Mucosa of descending colon (tissue), 3 donors: ENCODE results near the gene DTYMK. TPM values are rescaled to one million over a fixed set of nuclear protein-coding genes. Genes with fewer than 3 reads are reported as not detected.

ENCODE experiments used
- ATAC-seq: fragments of 200-7000 bp; cut with Tn5 transposase; one replicate; pipeline ENCODE4 v1.9.1; 2020; ENCODE audit warnings: mild to moderate bottlenecking, moderate library complexity
- DNase-seq, 3 donors: peaks; one replicate each; pipeline ENCODE4 v3.0.0-alpha.2; 2020
- H3K36me3 ChIP-seq: fragments of 200-600 bp; one replicate; pipeline ENCODE4 v1.8.0; 2021; ENCODE audit warnings: low read depth, mild to moderate bottlenecking
- H3K4me1 ChIP-seq: fragments of 200-600 bp; one replicate; pipeline ENCODE4 v1.8.0; 2021; ENCODE audit warnings: low read depth, mild to moderate bottlenecking
- H3K4me3 ChIP-seq: fragments of 200-600 bp; one replicate; pipeline ENCODE4 v1.8.0; 2021; ENCODE audit warnings: mild to moderate bottlenecking
- H3K9me3 ChIP-seq: fragments of 200-600 bp; one replicate; pipeline ENCODE4 v1.8.0; 2021; ENCODE audit warnings: mild to moderate bottlenecking
- CTCF ChIP-seq: fragments of 200-600 bp; IDR thresholded peaks from one replicate; pipeline ENCODE4 v1.8.0; 2022; ENCODE audit warnings: antibody characterized with exemption, mild to moderate bottlenecking
- intact Hi-C, 2 donors: fragments of 100-400 bp; cut with DNase I in 1 of 2; cut with micrococcal nuclease in 1 of 2; formaldehyde crosslinking; loops; one replicate each; pipeline versions ENCODE4 v1.11.0 to v1.11.1; 2022; cut with DNase I, micrococcal nuclease
- total RNA-seq, 3 donors: library from RNA; stranded (reverse); fragmentation: NEBNext Ultra II Directional in 2 of 3; extraction: Animal tissue kit (Norgen Biotek cat#: 25700) in 2 of 3; gene quantifications; one replicate each; pipeline versions ENCODE4 v1.2.1 to v1.2.4, GENCODE V29; 2021 to 2023
- donor health status: DM: no; HTN: no; CAD: no; lungs with moderate emphysema.
- donor health status: DM: no; HTN: no; CAD: no.
- donor health status: DM: no; HTN: yes; CAD: no.

DTYMK gene
- total RNA-seq, 3 donors from 2014 or later: 17.9 to 31.0 (median 19.7) TPM

DNA sequence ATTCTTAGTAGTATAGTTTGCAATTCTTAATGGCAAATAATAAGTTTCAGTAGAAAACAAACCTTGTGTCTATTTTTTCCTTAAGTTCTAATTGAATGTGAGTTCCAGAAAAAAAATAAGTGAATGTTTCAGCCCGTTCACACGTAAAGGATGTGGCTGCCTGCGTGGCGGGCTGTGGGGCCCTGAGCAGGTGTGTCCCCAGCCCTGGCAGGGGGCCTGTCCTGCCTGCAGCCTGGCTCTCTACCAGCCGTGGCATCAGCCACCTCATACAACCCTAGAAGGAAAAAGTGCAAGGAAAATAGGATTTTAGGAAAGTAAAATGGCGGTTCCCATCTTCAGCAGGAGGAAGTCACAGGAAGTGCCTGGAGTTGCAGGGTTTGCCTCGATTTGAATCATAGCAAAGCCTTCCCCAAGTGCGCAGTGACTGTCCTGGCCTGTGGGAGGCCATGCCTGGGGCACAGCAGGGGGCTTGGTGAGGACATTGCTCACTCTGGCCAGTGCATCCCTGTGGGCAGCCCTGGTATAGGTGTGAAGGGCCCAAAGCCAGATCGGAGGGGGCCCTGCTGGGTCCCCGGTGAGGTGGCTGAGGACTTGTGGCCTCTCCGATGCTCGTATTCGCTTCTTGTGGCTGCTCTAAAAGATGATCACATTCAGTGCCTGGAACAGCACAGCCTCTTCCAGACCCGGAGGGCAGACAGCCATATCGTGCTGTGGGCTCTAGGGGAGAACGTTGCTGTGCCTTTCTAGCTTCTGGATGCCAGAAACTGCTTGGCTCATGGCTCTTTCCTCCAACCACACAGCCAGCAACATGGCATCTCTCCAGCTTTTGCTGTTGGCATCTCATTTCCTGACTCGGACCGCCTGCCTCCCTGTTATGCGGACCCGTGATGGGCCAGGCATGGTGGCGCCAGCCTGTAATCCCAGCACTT is 12.6 kb downstream of the DTYMK start:
- Histone ChIP-seq H3K4me3 (no peak overlapping the region), H3K9me3 (no peaks in the 10 kb centered on the region), H3K4me1 (no peaks in the 10 kb centered on the region), H3K36me3 (no peaks in the 10 kb centered on the region)
- DNase-seq (no peak), ATAC-seq (no peak)
- intact Hi-C loops: no loop called here
- TF ChIP-seq CTCF: no peak

DNA sequence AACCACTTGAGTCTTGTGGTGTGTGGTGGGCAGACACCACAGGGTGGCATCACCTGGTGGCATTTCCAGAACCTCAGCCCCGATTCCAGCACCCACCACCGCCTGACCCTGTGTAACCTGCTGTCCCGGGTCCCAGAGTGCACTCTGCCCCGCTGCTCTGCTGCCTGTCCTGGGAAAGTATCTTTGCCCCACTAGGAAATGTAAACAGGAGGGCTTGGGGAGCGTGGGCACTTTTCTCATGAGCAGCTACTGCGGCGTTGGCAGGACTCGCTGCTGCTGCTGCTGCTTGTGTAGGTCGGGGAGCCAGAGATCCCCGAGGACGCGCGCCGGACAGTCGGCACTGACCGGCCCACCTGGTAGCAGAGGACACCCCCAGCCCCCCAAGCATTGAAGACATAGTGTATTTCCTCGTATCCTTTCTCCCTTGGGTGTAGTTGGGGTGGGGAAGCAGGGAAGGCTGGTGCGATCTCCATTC is 13.4 kb downstream of the DTYMK start:
- Histone ChIP-seq H3K4me1 (no peaks in the 10 kb centered on the region), H3K4me3 (no peak overlapping the region), H3K9me3 (no peaks in the 10 kb centered on the region), H3K36me3 (no peaks in the 10 kb centered on the region)
- intact Hi-C loops: no loop called here
- TF ChIP-seq CTCF: no peak
- DNase-seq: no peak
- no peak for ATAC-seq

DNA sequence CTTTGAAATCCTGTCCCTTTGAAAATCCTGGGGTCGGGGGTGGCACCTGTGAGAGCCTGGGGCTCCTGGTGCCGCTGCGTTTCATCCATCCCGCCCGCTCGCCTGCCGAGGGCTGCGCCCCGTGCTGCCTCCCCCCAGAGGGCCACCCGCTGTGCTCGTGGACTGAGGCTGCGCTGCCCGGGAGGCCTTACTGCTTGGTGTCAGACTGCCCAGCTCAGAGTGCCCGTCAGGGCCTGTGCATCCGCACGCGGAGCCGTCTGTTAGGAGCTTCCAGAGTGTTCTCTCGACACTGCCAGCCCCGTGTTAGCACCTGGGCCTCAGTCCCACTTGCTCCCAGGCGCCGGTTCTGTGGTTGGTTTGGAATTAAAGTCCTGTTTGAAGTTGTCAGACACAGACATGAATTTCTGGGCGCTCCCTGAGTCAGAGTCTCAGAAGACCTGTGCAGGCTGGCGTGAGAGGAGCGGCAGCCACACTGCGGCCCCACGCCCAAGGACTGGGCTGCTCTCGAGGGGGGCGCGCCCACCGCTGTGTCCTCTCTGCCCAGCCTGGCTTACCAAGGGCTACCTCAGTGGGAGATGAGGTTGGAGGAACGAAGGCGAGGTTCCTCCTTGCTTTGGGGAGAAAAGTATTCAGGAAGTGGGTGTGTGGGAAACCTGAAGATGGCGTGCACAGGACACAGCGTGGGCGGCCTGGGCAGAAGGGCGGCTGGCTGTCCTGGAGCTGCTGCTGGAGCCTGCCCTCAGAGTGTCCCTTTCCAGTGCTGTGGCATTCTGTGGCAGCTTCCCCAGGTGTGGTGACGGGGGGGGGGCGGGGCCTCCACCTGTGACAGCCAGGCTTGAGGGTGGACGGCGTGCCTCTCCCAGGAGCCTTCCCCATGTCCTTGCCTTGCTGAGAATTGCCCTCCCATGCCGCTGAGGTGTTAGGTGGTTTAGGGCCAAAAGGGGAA is 14.1 kb downstream of the DTYMK start:
- no peak for DNase-seq
- peaks cover 4% of the 10 kb centered on the region for H3K36me3 ChIP-seq
- TF ChIP-seq CTCF: no peak
- no peaks in the 10 kb centered on the region for H3K9me3 ChIP-seq
- no peak for ATAC-seq
- H3K4me3 ChIP-seq: no peak overlapping the region
- intact Hi-C loops: no loop called here
- no peaks in the 10 kb centered on the region for H3K4me1 ChIP-seq

- Histone ChIP-seq H3K4me1 (no peaks in the 10 kb centered on the region), H3K36me3 (peaks cover 6% of the 10 kb centered on the region), H3K9me3 (no peaks in the 10 kb centered on the region), H3K4me3 (no peak overlapping the region)
- no peak for TF ChIP-seq CTCF
- peak; percentile 3 for ATAC-seq
- intact Hi-C loops: no loop called here
- DNase-seq: no peak
Observed at GRCh38 chr2:241671457-241672240, 15.0 kb downstream of the DTYMK start.
